MM.1S (cell line): ENCODE data around the gene SF3A2.

Experiments
- CTCF ChIP-seq: fragments of 300-600 bp; sonication (generic); IDR thresholded peaks from 2 replicates; pipeline ENCODE4 v1.5.1; 2016; ENCODE audit warnings: antibody characterized with exemption, low read length, mixed read lengths
- EZH2 ChIP-seq: fragments of 300-600 bp; sonication (generic); optimal IDR thresholded peaks from 2 replicates; pipeline ENCODE3; 2017; ENCODE audit warnings: low read depth, mild to moderate bottlenecking, antibody characterized with exemption, low read length, mixed read lengths
- EZH2phosphoT487 ChIP-seq: fragments of 300-600 bp; sonication (generic); IDR thresholded peaks from 2 replicates; pipeline ENCODE4 v1.6.1; 2018; ENCODE audit warnings: antibody characterized with exemption, low read length

- TF ChIP-seq CTCF (0 out of 2 replicates have a peak, but pooled peaks have one; percentile 12), EZH2 (no peak), EZH2phosphoT487 (no peak)
Measured at GRCh38 chr19:2199215-2199614, 37.4 kb upstream of the SF3A2 start.
